Measurements from ENCODE around the gene SLC52A1.

SLC52A1 gene

GRCh38 chr17:4987767-4988567, 47.3 kb downstream of the SLC52A1 start:
- no peak for DNase-seq (ENCODE audit: low spot score)

- peak; percentile 85 for DNase-seq (ENCODE audit: low spot score)
Observed at GRCh38 chr17:4986951-4987766, 48.1 kb downstream of the SLC52A1 start, which contains the start of gene CAMTA2. Gene CAMTA2 (minus strand): TSS chr17:4987675. CDS start chr17:4986222, 1,453 bp downstream.

DNA sequence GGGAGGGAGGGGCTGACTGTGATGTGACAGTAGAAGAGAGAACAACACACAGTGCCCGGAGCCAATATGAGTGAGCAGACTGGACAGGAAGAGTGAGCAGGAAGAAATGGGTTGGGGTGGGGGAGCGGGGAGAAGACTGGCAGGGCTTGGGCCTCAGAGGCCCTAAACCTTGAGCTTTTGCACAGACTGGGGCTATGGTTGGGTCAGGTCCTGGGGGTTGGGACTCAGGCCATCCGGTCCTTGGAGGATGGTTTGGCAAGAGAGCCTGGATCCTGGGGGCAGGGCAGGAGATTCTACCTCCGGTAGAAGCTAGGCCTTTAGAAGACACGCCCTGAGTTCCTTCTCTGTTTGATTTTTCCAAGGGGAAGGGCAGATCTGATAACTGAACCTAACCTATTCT, 48.8 kb downstream of the SLC52A1 start:
- DNase-seq (ENCODE audit: low spot score), result no peak

Data from globus pallidus (tissue), 1 donor.